Calu3 (cell line): ENCODE data around the gene MAFF. TPM values are rescaled to one million over a fixed set of nuclear protein-coding genes. Genes with fewer than 3 reads are reported as not detected.
"Not testable (repeated sequence)": the region's sequence is repeated elsewhere in the genome, so short reads cannot be mapped to it uniquely, and the experiment has no call there.

Experiments
- BruUV-seq: library from RNA; stranded (reverse); fragments of 400-500 nt; replicated peaks from 2 replicates; lab custom pipeline; 2021; lab: Mats Ljungman, UMichigan
- CTCF ChIA-PET: fragments of 300-600 bp; sonication (Branson Sonifier 250); formaldehyde crosslinking; loops from one replicate; lab custom pipeline; 2022; ENCODE audit warnings: antibody characterized with exemption; lab: Charles Lee
- DNase-seq: peaks from one replicate; pipeline ENCODE4 v3.0.0; 2022
- H3K27ac Mint-ChIP-seq: one replicate; pipeline ENCODE4 v1.8.0; 2022; ENCODE audit warnings: mixed read lengths; ENCODE audit not compliant: unreplicated experiment
- H3K27me3 Mint-ChIP-seq: one replicate; pipeline ENCODE4 v1.8.0; 2022; ENCODE audit warnings: mixed read lengths; ENCODE audit not compliant: unreplicated experiment
- H3K36me3 Mint-ChIP-seq: one replicate; pipeline ENCODE4 v1.8.0; 2022; ENCODE audit warnings: mild to moderate bottlenecking, moderate library complexity, mixed read lengths; ENCODE audit not compliant: insufficient read depth, unreplicated experiment
- H3K4me1 Mint-ChIP-seq: one replicate; pipeline ENCODE4 v1.8.0; 2022; ENCODE audit warnings: mild to moderate bottlenecking, low read depth, mixed read lengths; ENCODE audit not compliant: unreplicated experiment
- H3K4me3 Mint-ChIP-seq: one replicate; pipeline ENCODE4 v1.8.0; 2022; ENCODE audit warnings: mild to moderate bottlenecking, low read depth, moderate library complexity, mixed read lengths; ENCODE audit not compliant: unreplicated experiment
- H3K9me3 Mint-ChIP-seq: one replicate; pipeline ENCODE4 v1.8.0; 2022; ENCODE audit warnings: low read depth, mixed read lengths; ENCODE audit not compliant: unreplicated experiment
- CTCF ChIP-seq: fragments of 200-600 bp; IDR thresholded peaks from one replicate; pipeline ENCODE4 v1.8.0; 2022; ENCODE audit warnings: antibody characterized with exemption; ENCODE audit not compliant: unreplicated experiment
- intact Hi-C: fragments of 100-400 bp; cut with micrococcal nuclease; formaldehyde crosslinking; loops from one replicate; pipeline ENCODE4 v1.10.0; 2022; ENCODE audit not compliant: unreplicated experiment
- total RNA-seq: library from RNA; stranded (reverse); gene quantifications from 2 replicates; pipeline ENCODE4 v1.2.3, GENCODE V29; 2022

MAFF gene
- total RNA-seq, 1 experiment from 2014 or later, result 62.4 TPM

GRCh38 chr22:38177926-38178604, 23.7 kb upstream of the MAFF start:
- H3K9me3 Mint-ChIP-seq, result no peaks in the 10 kb centered on the region
- H3K4me3 Mint-ChIP-seq, result peak overlapping the region; percentile 46
- no peaks in the 10 kb centered on the region for H3K27me3 Mint-ChIP-seq
- no TSS peak for BruUV-seq
- H3K27ac Mint-ChIP-seq, result peak overlapping the region; percentile 95
- CTCF ChIA-PET, result interaction anchor here (0.6 to 1.8 kb wide), 7 partner anchors 11 to 126 kb away, joined by 3 to 9 read pairs (median 3); no protein-coding TSS in a partner anchor
- peaks cover 57% of the 10 kb centered on the region for H3K36me3 Mint-ChIP-seq
- peaks cover 79% of the 10 kb centered on the region for H3K4me1 Mint-ChIP-seq
- no peak for TF ChIP-seq CTCF
- peak; percentile 74 for DNase-seq
- intact Hi-C loops, result no loop called here

DNA sequence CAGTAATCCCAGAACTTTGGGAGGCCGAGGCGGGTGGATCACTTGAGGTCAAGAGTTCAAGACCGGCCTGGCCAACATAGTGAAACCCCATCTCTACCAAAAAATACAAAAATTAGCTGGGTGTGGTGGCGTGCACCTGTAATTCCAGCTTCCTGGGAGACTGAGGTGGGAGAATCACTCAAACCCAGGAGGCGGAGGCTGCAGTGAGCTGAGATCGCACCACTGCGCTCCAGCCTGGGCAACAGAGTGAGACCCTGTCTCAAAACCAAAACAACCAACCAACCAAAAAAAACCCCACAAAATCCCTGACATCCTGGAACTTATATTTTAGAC, 23.2 kb upstream of the MAFF start:
- H3K4me3 Mint-ChIP-seq, H3K9me3 Mint-ChIP-seq, H3K27me3 Mint-ChIP-seq, intact Hi-C loops, BruUV-seq, DNase-seq: not testable (repeated sequence)
- CTCF ChIA-PET, result interaction anchor here (0.8 to 1.8 kb wide), 4 partner anchors 14 to 126 kb away, joined by 3 to 5 read pairs (median 3); no protein-coding TSS in a partner anchor
- H3K4me1 Mint-ChIP-seq, result peaks cover 74% of the 10 kb centered on the region
- peaks cover 53% of the 10 kb centered on the region for H3K36me3 Mint-ChIP-seq
- peak overlapping the region; percentile 68 for H3K27ac Mint-ChIP-seq

- Mint-ChIP-seq H3K9me3 (no peaks in the 10 kb centered on the region), H3K4me3 (peak overlapping the region; percentile 74), H3K4me1 (peaks cover 54% of the 10 kb centered on the region), H3K27me3 (no peaks in the 10 kb centered on the region), H3K36me3 (peaks cover 47% of the 10 kb centered on the region), H3K27ac (peak overlapping the region; percentile 97)
- DNase-seq, result peak; percentile 40
- intact Hi-C loops, result no loop called here
- CTCF ChIA-PET, result interaction anchor here (0.5 to 0.8 kb wide), 2 partner anchors 66 to 67 kb away, joined by 5 read pairs; no protein-coding TSS in a partner anchor
- no peak for TF ChIP-seq CTCF
- BruUV-seq, result TSS peak; percentile 56
Observed at GRCh38 chr22:38180841-38181452, 20.8 kb upstream of the MAFF start.

DNA sequence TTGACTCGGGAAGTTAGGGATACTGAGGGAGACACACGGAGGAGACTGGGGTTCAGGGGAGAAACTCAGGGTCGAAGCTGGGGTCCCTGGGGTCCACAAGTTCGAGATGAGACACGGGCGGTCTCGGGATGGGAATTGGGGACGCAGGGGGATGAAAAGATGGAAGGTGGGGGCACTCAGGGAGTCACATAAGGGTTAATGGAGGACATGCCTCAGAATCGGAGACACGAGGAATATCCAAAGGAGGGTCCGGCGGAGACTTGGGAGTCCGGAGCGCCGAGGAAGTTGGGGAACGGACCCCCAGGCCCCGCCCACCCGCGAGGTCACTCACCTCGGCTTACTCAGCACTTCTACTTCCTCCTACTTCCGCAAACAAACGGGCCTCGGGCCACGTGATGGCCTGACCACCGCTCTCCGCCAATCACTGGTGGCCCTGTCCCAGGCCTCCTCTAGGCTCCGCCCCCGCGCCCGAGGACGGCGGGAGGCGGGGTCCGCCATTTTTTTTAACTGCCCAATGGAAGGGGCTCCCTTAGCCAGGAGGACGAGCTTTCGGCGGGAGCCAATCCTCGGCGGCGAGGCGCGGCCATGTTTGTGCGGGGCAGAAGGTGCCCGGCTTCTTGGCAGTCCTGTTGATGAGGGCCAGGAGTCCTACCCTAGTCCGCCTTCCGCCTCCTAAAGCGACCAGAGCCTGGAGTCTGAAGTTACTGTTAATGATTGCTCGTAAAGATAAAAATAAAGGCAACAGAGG, 20.2 kb upstream of the MAFF start, which contains the start of gene PLA2G6:
PLA2G6 (minus strand) TSS at position 378 of the 748 bp plus-strand sequence. CDS start 12,404 bp downstream, outside the sequence.
- Mint-ChIP-seq H3K27ac (peak within 1 kb of the TSS; percentile 97), H3K9me3 (no peaks in the 10 kb centered on the region), H3K27me3 (no peaks in the 10 kb centered on the region), H3K4me1 (peaks cover 61% of the 10 kb centered on the region), H3K4me3 (peak within 1 kb of the TSS; percentile 74), H3K36me3 (peaks cover 47% of the 10 kb centered on the region)
- CTCF ChIA-PET, result interaction anchor here (0.6 to 1.1 kb wide), 11 partner anchors 10 to 1122 kb away, joined by 3 to 8 read pairs (median 4); partner anchors contain the start of genes BAIAP2L2 and MAFF
- BruUV-seq, result no TSS peak
- no peak for TF ChIP-seq CTCF
- peak; percentile 99 for DNase-seq
- intact Hi-C loops, result no loop called here
